Gastrocnemius medialis (tissue), 4 donors: ENCODE data around the gene XKR7. TPM values are rescaled to one million over a fixed set of nuclear protein-coding genes. Genes with fewer than 3 reads are reported as not detected.

ENCODE experiments used
- ATAC-seq, 2 donors: fragments of 150-250 bp; one replicate each; pipeline ENCODE4 v1.9.1; 2016
- DNase-seq, 2 donors: peaks; one replicate each; pipeline ENCODE4 v3.0.0-alpha.2; 2019
- H3K27ac ChIP-seq, 4 donors: fragments of 200-600 bp; sonication (generic); 1 replicate in 1 of 4; 2 replicates in 3 of 4; pipeline ENCODE4 v1.5.1; 2016 to 2018; ENCODE audit warnings: mild to moderate bottlenecking in 2 of 4, moderate library complexity in 1 of 4
- H3K27me3 ChIP-seq, 3 donors: fragments of 200-600 bp; sonication (generic) in 2 of 3; 1 replicate in 1 of 3; 2 replicates in 2 of 3; pipeline versions ENCODE4 v1.5.1 to v1.6.0; 2016 to 2019; ENCODE audit warnings: mild to moderate bottlenecking in 1 of 3, moderate library complexity in 1 of 3
- H3K36me3 ChIP-seq, 2 donors: fragments of 200-600 bp; sonication (generic) in 1 of 2; one replicate each; pipeline ENCODE4 v1.5.1; 2017 to 2018
- H3K4me1 ChIP-seq, 2 donors: fragments of 200-600 bp; sonication (generic) in 1 of 2; one replicate each; pipeline ENCODE4 v1.5.1; 2016 to 2017; ENCODE audit warnings: mild to moderate bottlenecking in 2 of 2
- H3K4me3 ChIP-seq, 4 donors: fragments of 200-600 bp; sonication (generic) in 3 of 4; 1 replicate in 1 of 4; 2 replicates in 3 of 4; pipeline ENCODE4 v1.5.1; 2016 to 2019; ENCODE audit warnings: mild to moderate bottlenecking in 2 of 4
- H3K9me3 ChIP-seq, 3 donors: fragments of 200-600 bp; sonication (generic) in 2 of 3; 1 replicate in 1 of 3; 2 replicates in 2 of 3; pipeline ENCODE4 v1.5.1; 2016 to 2019
- CTCF ChIP-seq, 5 experiments: fragments of 450-650 bp in 3 of 5; fragments of 200-600 bp in 2 of 5; sonication (generic) in 2 of 5; IDR thresholded peaks in 4 of 5; conservative IDR thresholded peaks in 1 of 5; 1 replicate in 4 of 5; 2 replicates in 1 of 5; pipeline ENCODE4 v1.5.1; 2016 to 2019; ENCODE audit warnings: antibody characterized with exemption in 5 of 5, mild to moderate bottlenecking in 3 of 5, moderate library complexity in 3 of 5
- POLR2A ChIP-seq, 2 donors: fragments of 450-650 bp; IDR thresholded peaks; one replicate each; pipeline ENCODE4 v1.6.1; 2017; ENCODE audit warnings: antibody characterized with exemption in 2 of 2, mild to moderate bottlenecking in 2 of 2, moderate library complexity in 2 of 2
- in situ Hi-C, 4 donors: fragments of 200-750 bp; cut with MboI; loops; one replicate each; pipeline versions ENCODE4 v1.15.0 to v1.8.0; 2017; ENCODE audit warnings: low sequenced_read_pairs in 4 of 4
- intact Hi-C: fragments of 100-400 bp; cut with DNase I; formaldehyde crosslinking; loops from one replicate; pipeline ENCODE4 v1.15.1; 2023; ENCODE audit warnings: low total_unique reads
- total RNA-seq, 4 donors: library from RNA; depleted of rRNA; stranded (reverse); fragments of >200 nt; gene quantifications; one replicate each; pipeline versions ENCODE4 v1.1.0 to v1.2.3, GENCODE V29; 2016

XKR7 gene
- total RNA-seq, 4 donors from 2014 or later, result not detected

GRCh38 chr20:31922181-31922580 is 45.8 kb upstream of the XKR7 start:
- no peak overlapping the region for H3K4me3 ChIP-seq
- no peak for TF ChIP-seq POLR2A (IDR thresholded peaks at IDR 0.05)
- TF ChIP-seq CTCF (IDR thresholded peaks at IDR 0.05 in 4 of 5, conservative IDR thresholded peaks at IDR 0.05 in 1 of 5), result no peak
- peaks cover 0 to 6% (median 0%) of the 10 kb centered on the region in 3 donors for H3K27me3 ChIP-seq
- intact Hi-C loops, result no loop called here
- no peaks in the 10 kb centered on the region for H3K4me1 ChIP-seq
- no peak overlapping the region for H3K27ac ChIP-seq
- H3K9me3 ChIP-seq, result no peaks in the 10 kb centered on the region
- in situ Hi-C loops, result no loop called here
- ATAC-seq, result no peak
- no peaks in the 10 kb centered on the region for H3K36me3 ChIP-seq
- no peak for DNase-seq

GRCh38 chr20:31922588-31922987 is 45.4 kb upstream of the XKR7 start:
- in situ Hi-C loops, result no loop called here
- Histone ChIP-seq H3K4me3 (no peak overlapping the region), H3K36me3 (no peaks in the 10 kb centered on the region), H3K27ac (no peak overlapping the region), H3K9me3 (no peaks in the 10 kb centered on the region), H3K27me3 (peaks cover 0 to 6% (median 0%) of the 10 kb centered on the region in 3 donors), H3K4me1 (no peaks in the 10 kb centered on the region)
- no peak for TF ChIP-seq CTCF (IDR thresholded peaks at IDR 0.05 in 4 of 5, conservative IDR thresholded peaks at IDR 0.05 in 1 of 5)
- no peak for TF ChIP-seq POLR2A (IDR thresholded peaks at IDR 0.05)
- no peak for ATAC-seq
- no peak for DNase-seq
- intact Hi-C loops, result no loop called here

GRCh38 chr20:31923388-31924331 is 44.3 kb upstream of the XKR7 start:
- DNase-seq (no peak), ATAC-seq (no peak)
- peaks cover 0 to 6% (median 0%) of the 10 kb centered on the region in 3 donors for H3K27me3 ChIP-seq
- no peak overlapping the region for H3K27ac ChIP-seq
- intact Hi-C loops, result no loop called here
- no peaks in the 10 kb centered on the region for H3K9me3 ChIP-seq
- no peaks in the 10 kb centered on the region for H3K36me3 ChIP-seq
- in situ Hi-C loops, result no loop called here
- H3K4me1 ChIP-seq, result no peaks in the 10 kb centered on the region
- no peak overlapping the region for H3K4me3 ChIP-seq
- no peak for TF ChIP-seq CTCF (IDR thresholded peaks at IDR 0.05 in 4 of 5, conservative IDR thresholded peaks at IDR 0.05 in 1 of 5)
- no peak for TF ChIP-seq POLR2A (IDR thresholded peaks at IDR 0.05)

GRCh38 chr20:31924561-31924960 is 43.4 kb upstream of the XKR7 start:
- Histone ChIP-seq H3K36me3 (no peaks in the 10 kb centered on the region), H3K27me3 (peaks cover 0 to 6% (median 0%) of the 10 kb centered on the region in 3 donors), H3K27ac (no peak overlapping the region), H3K4me3 (no peak overlapping the region), H3K4me1 (no peaks in the 10 kb centered on the region), H3K9me3 (no peaks in the 10 kb centered on the region)
- intact Hi-C loops (no loop called here), in situ Hi-C loops (no loop called here)
- ATAC-seq (no peak), DNase-seq (no peak)
- TF ChIP-seq POLR2A (IDR thresholded peaks at IDR 0.05), result no peak
- TF ChIP-seq CTCF (IDR thresholded peaks at IDR 0.05 in 4 of 5, conservative IDR thresholded peaks at IDR 0.05 in 1 of 5), result no peak
